CD14-positive monocyte (primary cell): Measurements from ENCODE around the gene RPRML. TPM values are rescaled to one million over a fixed set of nuclear protein-coding genes. Genes with fewer than 3 reads are reported as not detected.
A peak's percentile ranks its signal among the peaks of the same experiment; 100 is the strongest.

ENCODE experiments used
- DNase-seq, 3 donors: peaks; one replicate each; pipeline ENCODE4 v3.0.0-alpha.2; 2011 to 2022
- H2AFZ ChIP-seq: 2 replicates; pipeline ENCODE4 v1.6.0; 2012; ENCODE audit warnings: mild to moderate bottlenecking, low read depth, low read length, inconsistent platforms; ENCODE audit not compliant: insufficient read depth, poor library complexity, severe bottlenecking
- H3K27ac ChIP-seq, 2 donors: 1 replicate in 1 of 2; 2 replicates in 1 of 2; pipeline ENCODE4 v1.5.1; 2012 to 2013; ENCODE audit warnings: low read length in 2 of 2, control low read depth in 1 of 2, inconsistent platforms in 1 of 2, low read depth in 1 of 2, mild to moderate bottlenecking in 1 of 2
- H3K27me3 ChIP-seq, 2 donors: one replicate each; pipeline versions ENCODE4 v1.6.0 to v1.6.1; 2011 to 2013; ENCODE audit warnings: low read length in 2 of 2; ENCODE audit not compliant: control insufficient read depth in 2 of 2, insufficient read depth in 2 of 2
- H3K36me3 ChIP-seq, 2 donors: replicated peaks in 1 of 2; 1 replicate in 1 of 2; 2 replicates in 1 of 2; pipeline versions ENCODE4 v1.5.1 to v1.6.1; 2012 to 2013; ENCODE audit warnings: low read length in 2 of 2, control low read depth in 1 of 2, inconsistent platforms in 1 of 2, mild to moderate bottlenecking in 1 of 2; ENCODE audit not compliant: insufficient read depth in 2 of 2, control insufficient read depth in 1 of 2
- H3K4me1 ChIP-seq, 2 donors: 1 replicate in 1 of 2; 2 replicates in 1 of 2; pipeline versions ENCODE4 v1.5.1 to v1.6.1; 2012 to 2013; ENCODE audit warnings: low read length in 2 of 2, control low read depth in 1 of 2, inconsistent platforms in 1 of 2, mild to moderate bottlenecking in 1 of 2, moderate library complexity in 1 of 2; ENCODE audit not compliant: insufficient read depth in 2 of 2, control insufficient read depth in 1 of 2
- H3K4me2 ChIP-seq: replicated peaks from 2 replicates; pipeline ENCODE3; 2012; ENCODE audit warnings: low read length, moderate library complexity, mild to moderate bottlenecking; ENCODE audit not compliant: poor library complexity, severe bottlenecking; ENCODE audit errors: extremely low read depth
- H3K4me3 ChIP-seq, 3 experiments: fragments of 200-600 bp in 1 of 3; sonication (generic) in 1 of 3; replicated peaks in 1 of 3; 1 replicate in 2 of 3; 2 replicates in 1 of 3; pipeline ENCODE4 v1.5.1; 2011 to 2013; ENCODE audit warnings: low read length in 3 of 3, mild to moderate bottlenecking in 3 of 3, control low read depth in 2 of 3, low read depth in 2 of 3, inconsistent platforms in 1 of 3, moderate library complexity in 1 of 3
- H3K79me2 ChIP-seq: 2 replicates; pipeline ENCODE4 v1.6.0; 2012; ENCODE audit warnings: mild to moderate bottlenecking, control low read depth, inconsistent platforms, low read length, moderate library complexity; ENCODE audit not compliant: insufficient read depth
- H3K9ac ChIP-seq: 2 replicates; pipeline ENCODE4 v1.6.0; 2017; ENCODE audit warnings: low read length, mild to moderate bottlenecking; ENCODE audit not compliant: insufficient read depth, poor library complexity, severe bottlenecking
- H3K9me3 ChIP-seq, 2 donors: replicated peaks in 1 of 2; 1 replicate in 1 of 2; 2 replicates in 1 of 2; pipeline versions ENCODE4 v1.5.1 to v1.6.1; 2012 to 2013; ENCODE audit warnings: low read length in 2 of 2, control low read depth in 1 of 2; ENCODE audit not compliant: control insufficient read depth in 1 of 2, insufficient read depth in 1 of 2
- H4K20me1 ChIP-seq: 2 replicates; pipeline ENCODE4 v1.6.0; 2012; ENCODE audit warnings: mild to moderate bottlenecking, low read length, control low read depth, moderate library complexity; ENCODE audit not compliant: insufficient read depth
- H3K27ac Mint-ChIP-seq, 7 donors: one replicate each; pipeline ENCODE4 v1.8.0; 2020; ENCODE audit warnings: mild to moderate bottlenecking in 7 of 7, mixed read lengths in 7 of 7, moderate library complexity in 6 of 7, inconsistent platforms in 2 of 7
- H3K27me3 Mint-ChIP-seq, 3 donors: one replicate each; pipeline ENCODE4 v1.8.0; 2021 to 2022; ENCODE audit warnings: low read depth in 3 of 3, mild to moderate bottlenecking in 3 of 3, mixed read lengths in 3 of 3, moderate library complexity in 3 of 3, inconsistent platforms in 1 of 3
- H3K36me3 Mint-ChIP-seq, 2 donors: one replicate each; pipeline ENCODE4 v1.8.0; 2020; ENCODE audit warnings: mixed read lengths in 2 of 2, inconsistent platforms in 1 of 2, mild to moderate bottlenecking in 1 of 2
- H3K4me1 Mint-ChIP-seq: one replicate; pipeline ENCODE4 v1.8.0; 2020; ENCODE audit warnings: mild to moderate bottlenecking, mixed read lengths
- H3K4me3 Mint-ChIP-seq, 2 donors: one replicate each; pipeline ENCODE4 v1.8.0; 2020; ENCODE audit warnings: mild to moderate bottlenecking in 2 of 2, mixed read lengths in 2 of 2, moderate library complexity in 1 of 2
- H3K9me3 Mint-ChIP-seq, 7 donors: one replicate each; pipeline ENCODE4 v1.8.0; 2020 to 2022; ENCODE audit warnings: mixed read lengths in 7 of 7, mild to moderate bottlenecking in 6 of 7, moderate library complexity in 6 of 7, inconsistent platforms in 2 of 7
- CTCF ChIP-seq: fragments of 200-600 bp; IDR thresholded peaks from one replicate; pipeline ENCODE4 v1.8.0; 2022; ENCODE audit warnings: antibody characterized with exemption, mild to moderate bottlenecking
- WGBS: methylation state at CpG from one replicate; pipeline ENCODE4 v1.1.5; 2013; ENCODE audit warnings: missing lambda C conversion rate; ENCODE audit not compliant: insufficient coverage; 5-methylcytosine and 5-hydroxymethylcytosine counted together
- intact Hi-C, 2 donors: fragments of 100-400 bp; cut with micrococcal nuclease; formaldehyde crosslinking; loops; one replicate each; pipeline versions ENCODE4 v1.15.0 to v1.15.1; 2023
- polyA plus RNA-seq, 3 donors: library from polyadenylated mRNA; depleted of rRNA in 1 of 3; unstranded in 2 of 3; stranded (reverse) in 1 of 3; fragments of 300-500 nt in 2 of 3; fragments of >200 nt in 1 of 3; fragmentation: Illumina TruSeq in 2 of 3; gene quantifications; 1 replicate in 2 of 3; 2 replicates in 1 of 3; pipeline ENCODE4 v1.2.3, GENCODE V29; 2012 to 2021

Gene RPRML
- polyA plus RNA-seq, 3 donors, result not detected

- no peaks in the 10 kb centered on the region for H3K79me2 ChIP-seq
- H3K36me3 ChIP-seq, result no peaks in the 10 kb centered on the region
- H3K9me3 ChIP-seq, result peaks cover 0 to 5% of the 10 kb centered on the region in 2 donors
- Mint-ChIP-seq H3K4me3 (peak overlapping the region; percentile 11 to 77), H3K27me3 (peaks cover 48 to 72% (median 60%) of the 10 kb centered on the region in 3 donors), H3K27ac (no peak overlapping the region), H3K4me1 (peaks cover 10% of the 10 kb centered on the region), H3K9me3 (peaks cover 0 to 9% (median 3%) of the 10 kb centered on the region in 7 donors), H3K36me3 (peaks cover 0 to 3% of the 10 kb centered on the region in 2 donors)
- no peak overlapping the region for H3K27ac ChIP-seq
- peaks cover 0 to 14% of the 10 kb centered on the region in 2 donors for H3K4me1 ChIP-seq
- peak overlapping the region; percentile 63 for H3K4me2 ChIP-seq
- no peak overlapping the region for H2AFZ ChIP-seq
- no peak for TF ChIP-seq CTCF
- no peaks in the 10 kb centered on the region for H4K20me1 ChIP-seq
- peak overlapping the region in 1 of 3 experiments; percentile 48 for H3K4me3 ChIP-seq
- H3K27me3 ChIP-seq, result peaks cover 20 to 52% of the 10 kb centered on the region in 2 donors
- DNase-seq, result no peak
- 36% methylated on average over 36 of the region's 36 CpGs for WGBS
- no peak overlapping the region for H3K9ac ChIP-seq
- intact Hi-C loops, result no loop called here
These were observed 1.1 kb downstream of the RPRML start for GRCh38 chr17:46977750-46978488.

- TF ChIP-seq CTCF, result no peak
- no peak overlapping the region for H3K9ac ChIP-seq
- H3K27ac Mint-ChIP-seq, result no peak overlapping the region
- no peak overlapping the region for H3K4me3 ChIP-seq
- H3K27me3 Mint-ChIP-seq, result peaks cover 46 to 70% (median 58%) of the 10 kb centered on the region in 3 donors
- peaks cover 10% of the 10 kb centered on the region for H3K4me1 Mint-ChIP-seq
- H3K9me3 Mint-ChIP-seq, result peaks cover 0 to 9% (median 3%) of the 10 kb centered on the region in 7 donors
- H3K27ac ChIP-seq, result no peak overlapping the region
- H3K4me3 Mint-ChIP-seq, result peak overlapping the region in 1 of 2 donors; percentile 77
- WGBS, result 87% methylated on average over 2 of the region's 7 CpGs
- peaks cover 0 to 14% of the 10 kb centered on the region in 2 donors for H3K4me1 ChIP-seq
- peaks cover 20 to 52% of the 10 kb centered on the region in 2 donors for H3K27me3 ChIP-seq
- H3K9me3 ChIP-seq, result peaks cover 0 to 5% of the 10 kb centered on the region in 2 donors
- H4K20me1 ChIP-seq, result no peaks in the 10 kb centered on the region
- peaks cover 0 to 3% of the 10 kb centered on the region in 2 donors for H3K36me3 Mint-ChIP-seq
- DNase-seq, result no peak
- no peak overlapping the region for H3K4me2 ChIP-seq
- no peak overlapping the region for H2AFZ ChIP-seq
- no peaks in the 10 kb centered on the region for H3K79me2 ChIP-seq
- no peaks in the 10 kb centered on the region for H3K36me3 ChIP-seq
- intact Hi-C loops, result no loop called here
These were observed 1.7 kb downstream of the RPRML start for GRCh38 chr17:46977348-46977747.
